Measurements from ENCODE around the gene SPEM1. TPM values are rescaled to one million over a fixed set of nuclear protein-coding genes. Genes with fewer than 3 reads are reported as not detected.

The SPEM1 gene
- total RNA-seq, 1 donor from 2014 or later = not detected

DNA sequence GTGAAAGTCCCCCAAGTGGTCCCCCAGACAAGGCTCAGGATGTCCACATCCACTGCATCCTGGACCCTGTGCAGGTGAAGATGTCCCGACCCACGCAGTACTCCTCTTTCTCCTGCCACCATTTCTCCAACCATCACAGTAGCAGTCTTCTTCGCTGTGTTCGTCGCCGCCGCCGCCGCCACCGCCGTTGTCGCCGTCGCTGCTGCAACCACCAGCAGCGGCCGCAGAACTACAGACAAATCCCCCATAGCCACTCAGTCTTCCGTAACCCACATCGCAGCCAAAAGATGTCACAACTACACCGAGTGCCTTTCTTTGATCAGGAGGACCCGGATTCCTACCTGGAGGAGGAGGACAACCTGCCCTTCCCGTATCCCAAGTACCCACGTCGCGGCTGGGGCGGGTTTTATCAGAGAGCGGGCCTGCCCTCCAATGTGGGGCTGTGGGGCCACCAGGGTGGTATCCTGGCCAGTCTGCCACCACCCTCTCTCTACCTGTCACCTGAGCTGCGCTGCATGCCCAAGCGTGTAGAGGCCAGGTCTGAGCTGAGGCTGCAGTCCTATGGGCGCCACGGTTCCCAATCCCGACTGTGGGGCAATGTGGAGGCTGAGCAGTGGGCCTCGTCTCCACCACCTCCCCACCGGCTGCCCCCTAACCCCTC is 6.2 kb downstream of the SPEM1 start:
- H3K36me3 ChIP-seq (ENCODE audit: control insufficient read depth, insufficient read depth, low read length) = no peaks in the 10 kb centered on the region
- H3K27me3 ChIP-seq (ENCODE audit: control insufficient read depth, insufficient read depth, low read length) = no peaks in the 10 kb centered on the region
- DNase-seq (ENCODE audit: low read depth) = no peak
- H3K4me3 ChIP-seq (ENCODE audit: low read depth, low read length) = no peak overlapping the region
- FAIRE-seq = peak; percentile 18
- TF ChIP-seq CTCF (IDR thresholded peaks at IDR 0.05; ENCODE audit: insufficient read depth, low read length, severe bottlenecking) = no peak

DNA sequence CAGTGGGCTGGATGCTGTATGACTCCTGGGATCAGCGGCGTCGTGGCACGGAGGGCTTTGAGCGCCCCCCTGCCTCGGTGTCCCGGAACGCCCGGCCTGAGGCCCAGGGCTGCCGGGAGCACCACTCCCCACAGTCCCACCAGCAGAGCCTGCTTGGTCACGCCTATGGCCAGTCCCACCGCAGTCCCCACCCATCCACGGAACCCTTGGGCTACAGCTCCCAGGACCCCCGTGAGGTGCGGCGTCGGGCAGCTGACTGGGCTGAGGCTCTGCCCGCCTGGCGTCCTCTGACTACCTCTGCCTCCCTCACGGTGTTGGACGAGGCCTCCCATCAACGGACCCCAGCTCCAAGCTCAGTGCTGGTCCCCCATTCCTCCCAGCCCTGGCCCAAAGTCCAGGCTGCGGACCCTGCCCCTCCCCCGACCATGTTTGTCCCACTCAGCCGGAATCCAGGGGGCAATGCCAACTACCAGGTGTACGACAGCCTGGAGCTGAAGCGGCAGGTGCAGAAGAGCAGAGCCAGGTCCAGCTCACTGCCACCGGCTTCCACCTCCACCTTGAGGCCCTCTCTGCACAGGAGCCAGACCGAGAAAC is 6.9 kb downstream of the SPEM1 start:
- H3K4me3 ChIP-seq (ENCODE audit: low read depth, low read length) = no peak overlapping the region
- no peak for TF ChIP-seq CTCF (IDR thresholded peaks at IDR 0.05; ENCODE audit: insufficient read depth, low read length, severe bottlenecking)
- no peaks in the 10 kb centered on the region for H3K27me3 ChIP-seq (ENCODE audit: control insufficient read depth, insufficient read depth, low read length)
- H3K36me3 ChIP-seq (ENCODE audit: control insufficient read depth, insufficient read depth, low read length) = no peaks in the 10 kb centered on the region
- FAIRE-seq (no peak), DNase-seq (ENCODE audit: low read depth) (no peak)

- Histone ChIP-seq H3K36me3 (ENCODE audit: control insufficient read depth, insufficient read depth, low read length) (no peaks in the 10 kb centered on the region), H3K4me3 (ENCODE audit: low read depth, low read length) (no peak overlapping the region), H3K27me3 (ENCODE audit: control insufficient read depth, insufficient read depth, low read length) (no peaks in the 10 kb centered on the region)
- DNase-seq (ENCODE audit: low read depth) = no peak
- FAIRE-seq = no peak
- no peak for TF ChIP-seq CTCF (IDR thresholded peaks at IDR 0.05; ENCODE audit: insufficient read depth, low read length, severe bottlenecking)
Measured at GRCh38 chr17:7427549-7427948, 7.4 kb downstream of the SPEM1 start.

DNA sequence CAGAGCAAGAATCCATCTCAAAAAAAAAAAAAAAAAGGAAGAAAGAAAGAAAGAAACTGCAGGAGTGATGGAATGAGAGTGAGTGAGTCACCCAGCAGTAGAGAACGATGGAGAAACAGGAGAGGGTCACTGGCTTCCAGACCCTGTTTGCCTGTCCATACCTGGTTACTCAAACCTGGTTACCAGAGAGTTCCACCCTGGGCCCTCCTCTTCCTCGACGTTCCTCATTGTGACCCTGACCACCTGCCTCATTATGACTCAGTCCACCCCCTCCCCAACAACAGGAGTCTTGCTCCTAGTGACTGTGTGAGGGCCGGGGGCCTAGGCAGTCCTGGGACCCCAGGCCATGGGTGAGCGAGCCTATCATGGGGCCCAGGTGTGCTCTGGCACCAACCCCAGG is 8.4 kb downstream of the SPEM1 start, which contains the start of gene SPEM3:
Gene SPEM3 (plus strand): TSS at position 301 of the 400 bp plus-strand sequence. CDS start 46 bp downstream, at position 347.
- DNase-seq (ENCODE audit: low read depth) (no peak), FAIRE-seq (no peak)
- TF ChIP-seq CTCF (IDR thresholded peaks at IDR 0.05; ENCODE audit: insufficient read depth, low read length, severe bottlenecking) = no peak
- Histone ChIP-seq H3K27me3 (ENCODE audit: control insufficient read depth, insufficient read depth, low read length) (no peaks in the 10 kb centered on the region), H3K36me3 (ENCODE audit: control insufficient read depth, insufficient read depth, low read length) (no peaks in the 10 kb centered on the region), H3K4me3 (ENCODE audit: low read depth, low read length) (no peak within 1 kb of the TSS)

DNA sequence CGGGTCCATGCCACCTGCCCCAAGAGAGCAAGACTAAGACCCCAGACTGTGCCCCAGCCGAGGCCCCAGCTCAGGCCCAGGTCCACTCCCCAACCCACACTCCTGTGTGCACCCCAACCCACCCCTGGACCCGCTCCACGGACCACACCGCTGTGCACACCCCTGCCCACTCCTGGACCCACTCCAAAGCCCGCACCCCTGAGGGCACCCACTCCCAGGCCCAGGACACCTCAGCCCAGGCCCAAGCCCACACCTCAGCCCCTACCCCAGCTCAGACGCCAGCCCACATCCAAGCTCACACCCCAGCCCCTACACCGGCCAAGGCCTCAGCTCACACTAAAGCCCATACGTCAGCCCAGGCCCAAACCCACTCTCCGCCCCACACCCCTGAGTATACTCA is 9.6 kb downstream of the SPEM1 start:
- Histone ChIP-seq H3K4me3 (ENCODE audit: low read depth, low read length) (no peak overlapping the region), H3K36me3 (ENCODE audit: control insufficient read depth, insufficient read depth, low read length) (no peaks in the 10 kb centered on the region), H3K27me3 (ENCODE audit: control insufficient read depth, insufficient read depth, low read length) (no peaks in the 10 kb centered on the region)
- no peak for TF ChIP-seq CTCF (IDR thresholded peaks at IDR 0.05; ENCODE audit: insufficient read depth, low read length, severe bottlenecking)
- DNase-seq (ENCODE audit: low read depth) (no peak), FAIRE-seq (no peak)

Data from bronchial epithelial cell (primary cell).